NCI-H524 (cell line): ENCODE data around the gene CHRNA4.

ENCODE experiments used
- DNase-seq, 2 experiments: peaks; one replicate each; lab custom pipeline; 2025; lab: John Stamatoyannopoulos, UW

CHRNA4 gene

GRCh38 chr20:63333241-63333836 lies 27.8 kb downstream of the CHRNA4 start:
- DNase-seq: peak in 1 of 2 experiments; percentile 12

- no peak for DNase-seq
These were observed 28.5 kb downstream of the CHRNA4 start for GRCh38 chr20:63332488-63333240.

GRCh38 chr20:63331741-63332400 lies 29.3 kb downstream of the CHRNA4 start:
- DNase-seq: no peak

- DNase-seq: peak in 1 of 2 experiments; percentile 62
These were observed 30.2 kb downstream of the CHRNA4 start for GRCh38 chr20:63330940-63331339.

DNA sequence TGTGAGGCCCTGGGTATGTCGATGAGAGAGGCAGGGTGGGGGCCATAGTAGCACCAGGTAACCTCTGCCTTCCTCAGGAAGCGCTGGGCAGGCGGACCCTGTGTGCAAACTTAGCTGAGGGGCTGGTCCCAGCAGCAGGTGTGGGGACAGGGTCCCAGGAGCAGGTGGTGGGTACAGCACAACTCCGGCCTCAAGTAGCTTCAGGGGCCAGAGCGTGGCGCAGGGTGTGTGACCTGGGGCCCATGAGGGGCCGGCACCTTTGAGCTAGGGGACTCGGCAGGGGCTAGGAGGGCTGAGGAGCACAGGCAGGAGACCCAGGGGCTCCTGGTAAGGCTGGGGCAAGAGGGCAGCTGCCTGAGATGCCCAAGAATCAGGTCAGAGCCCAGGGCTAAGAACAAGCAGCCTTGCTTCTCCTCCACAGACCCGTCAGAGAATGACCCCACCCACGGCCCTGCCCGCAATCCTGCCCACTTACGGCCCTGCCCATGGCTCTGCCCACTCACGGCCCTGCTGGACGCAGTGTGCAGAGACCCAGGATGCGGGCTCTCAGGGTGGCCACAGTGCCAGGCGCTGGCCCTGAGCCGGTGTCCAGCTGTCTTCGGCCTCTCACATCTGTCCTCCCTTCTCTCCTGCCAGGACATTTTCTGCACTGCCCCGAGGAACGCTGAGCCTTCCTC lies 30.9 kb downstream of the CHRNA4 start:
- no peak for DNase-seq

DNA sequence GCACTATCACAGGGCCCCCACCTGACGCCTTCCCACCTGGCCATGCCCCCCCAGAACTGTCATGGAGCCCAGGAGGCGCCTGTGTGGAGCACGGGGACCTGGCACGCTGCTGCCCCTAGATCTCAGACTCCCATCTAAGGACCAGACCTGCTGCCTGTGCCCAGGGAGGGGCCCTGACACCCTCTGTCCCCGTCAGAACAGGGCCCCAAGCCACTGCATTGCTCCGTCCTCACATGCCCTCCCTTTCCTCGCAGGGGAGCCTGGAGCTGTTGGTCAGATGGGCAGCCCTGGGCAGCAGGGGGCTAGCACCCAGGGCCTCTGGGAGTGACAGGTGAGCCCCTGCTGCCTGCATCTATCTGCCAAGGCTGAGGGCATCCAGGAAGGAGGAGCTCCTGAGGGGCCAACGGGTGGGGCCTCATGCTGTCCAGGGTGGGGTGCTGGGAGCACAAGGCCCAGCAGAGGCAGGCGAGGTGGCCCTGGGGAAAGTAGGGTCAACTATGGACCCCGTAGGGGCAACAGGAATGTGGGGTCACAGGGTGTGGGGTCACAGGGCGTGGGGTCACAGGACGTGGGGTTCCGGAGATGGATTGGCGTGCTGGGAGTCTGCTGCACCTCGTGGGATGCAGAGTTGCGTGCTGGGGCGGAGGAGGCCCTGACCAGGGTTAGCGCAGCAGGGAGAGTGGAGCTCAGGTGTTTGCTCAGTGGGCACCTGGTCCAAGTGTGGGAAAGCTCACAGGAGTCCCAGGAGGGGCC lies 31.6 kb downstream of the CHRNA4 start:
- no peak for DNase-seq

- no peak for DNase-seq
These were observed 32.4 kb downstream of the CHRNA4 start for GRCh38 chr20:63328718-63329275.

- no peak for DNase-seq
These were observed 33.0 kb downstream of the CHRNA4 start for GRCh38 chr20:63328026-63328700.

DNA sequence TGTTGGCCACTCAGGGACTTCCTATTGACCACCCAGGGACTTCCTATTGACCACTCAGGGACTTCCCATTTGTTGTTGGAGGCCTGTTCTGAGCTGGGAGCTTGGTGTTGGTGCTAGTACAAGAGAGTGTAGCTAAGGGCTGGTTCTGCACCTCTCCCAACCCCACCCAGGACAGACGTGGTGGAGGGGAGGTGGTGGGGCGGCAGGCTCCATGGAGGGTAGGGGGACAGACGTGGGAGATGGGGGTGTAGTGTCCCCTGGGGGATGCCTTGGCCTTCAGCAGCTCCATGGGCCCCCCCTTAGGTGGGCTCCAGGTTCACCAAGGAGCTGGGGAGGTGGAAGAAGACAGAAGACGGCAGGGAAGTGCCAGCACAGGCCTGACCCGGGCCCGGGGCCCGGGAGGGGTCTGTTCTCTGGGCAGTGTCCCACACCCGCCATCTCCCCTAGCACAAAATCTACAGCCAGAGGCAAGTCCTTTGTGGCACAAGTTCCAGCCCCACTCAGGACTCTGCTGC lies 33.9 kb downstream of the CHRNA4 start:
- no peak for DNase-seq

DNA sequence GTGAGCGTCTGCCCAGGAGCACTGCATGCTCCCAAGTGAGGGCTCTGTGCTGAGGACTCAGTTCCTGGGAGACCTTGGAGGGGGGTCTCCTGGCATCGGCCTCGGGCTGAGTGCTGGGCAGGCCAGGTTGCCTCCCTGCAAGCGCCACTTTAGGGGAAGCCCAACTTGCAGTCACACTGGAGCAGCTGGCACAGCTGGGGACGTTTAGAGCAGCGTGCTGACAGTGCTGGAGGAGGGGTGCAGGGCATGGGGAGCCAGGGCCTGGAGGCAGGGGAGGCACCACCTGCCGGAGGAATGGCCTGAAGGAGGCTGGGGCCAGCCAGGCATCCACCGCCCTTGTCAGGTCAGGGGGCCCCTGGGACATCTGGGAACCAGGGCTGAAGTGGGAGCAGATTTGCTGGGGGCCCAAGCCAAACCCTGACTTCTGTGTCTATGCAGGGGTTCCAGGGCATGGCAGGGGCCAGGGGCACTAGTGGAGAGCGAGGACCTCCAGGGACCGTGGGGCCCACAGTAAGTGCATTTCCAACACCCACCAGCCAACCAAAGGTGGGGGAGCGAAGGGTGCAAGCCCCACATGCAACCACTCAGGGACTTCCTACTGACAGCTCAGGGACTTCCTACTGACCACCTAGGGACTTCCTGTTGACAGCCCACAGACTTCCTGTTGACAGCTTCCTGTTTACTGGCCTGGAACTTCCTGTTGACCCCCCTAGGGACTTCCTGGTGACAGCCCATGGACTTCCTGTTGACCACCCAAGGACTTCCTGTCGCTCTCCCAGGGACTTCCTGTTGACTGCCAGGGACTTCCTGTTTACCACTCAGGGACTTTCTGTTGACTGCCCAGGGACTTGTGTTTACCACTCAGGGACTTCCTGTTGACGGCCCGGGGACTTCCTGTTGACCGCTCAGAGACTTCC lies 34.6 kb downstream of the CHRNA4 start:
- no peak for DNase-seq

DNA sequence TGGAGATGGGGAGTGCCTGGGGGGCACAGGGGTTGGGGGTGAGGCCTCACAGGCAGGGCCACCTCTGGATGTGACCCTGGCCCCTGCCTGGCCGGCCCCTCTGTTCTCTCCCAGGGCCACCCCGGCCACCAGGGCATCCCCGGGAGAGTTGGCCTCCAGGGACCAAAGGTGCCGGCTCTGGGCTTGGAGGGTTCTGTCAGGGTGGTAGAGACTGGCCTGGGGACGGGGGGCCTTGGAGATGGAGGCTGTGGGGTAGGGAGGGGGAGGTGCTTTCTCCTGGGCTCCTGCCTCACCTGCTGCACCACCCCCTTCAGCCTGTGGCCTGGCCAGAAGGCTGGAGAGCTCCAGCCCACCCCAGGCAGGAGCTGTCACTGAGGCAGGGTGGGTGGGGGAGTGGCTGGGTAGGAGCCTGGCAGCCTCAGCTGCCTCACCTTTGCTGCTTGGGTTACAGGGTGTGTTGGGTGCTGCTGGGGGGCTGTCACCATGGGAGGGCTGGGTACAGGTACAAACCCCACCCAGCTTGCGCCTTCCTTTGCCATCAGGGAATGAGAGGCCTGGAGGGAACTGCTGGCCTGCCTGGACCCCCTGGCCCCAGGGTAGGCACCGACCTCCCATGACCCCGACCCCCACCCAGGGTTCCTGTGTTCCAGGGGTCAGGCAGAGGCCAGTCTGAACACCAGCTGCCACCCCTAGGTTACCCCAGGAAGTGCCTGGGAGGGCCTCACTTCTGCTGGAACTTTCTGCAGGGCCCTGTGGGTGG lies 35.4 kb downstream of the CHRNA4 start:
- no peak for DNase-seq

GRCh38 chr20:63325021-63325471 lies 36.1 kb downstream of the CHRNA4 start:
- DNase-seq: no peak

DNA sequence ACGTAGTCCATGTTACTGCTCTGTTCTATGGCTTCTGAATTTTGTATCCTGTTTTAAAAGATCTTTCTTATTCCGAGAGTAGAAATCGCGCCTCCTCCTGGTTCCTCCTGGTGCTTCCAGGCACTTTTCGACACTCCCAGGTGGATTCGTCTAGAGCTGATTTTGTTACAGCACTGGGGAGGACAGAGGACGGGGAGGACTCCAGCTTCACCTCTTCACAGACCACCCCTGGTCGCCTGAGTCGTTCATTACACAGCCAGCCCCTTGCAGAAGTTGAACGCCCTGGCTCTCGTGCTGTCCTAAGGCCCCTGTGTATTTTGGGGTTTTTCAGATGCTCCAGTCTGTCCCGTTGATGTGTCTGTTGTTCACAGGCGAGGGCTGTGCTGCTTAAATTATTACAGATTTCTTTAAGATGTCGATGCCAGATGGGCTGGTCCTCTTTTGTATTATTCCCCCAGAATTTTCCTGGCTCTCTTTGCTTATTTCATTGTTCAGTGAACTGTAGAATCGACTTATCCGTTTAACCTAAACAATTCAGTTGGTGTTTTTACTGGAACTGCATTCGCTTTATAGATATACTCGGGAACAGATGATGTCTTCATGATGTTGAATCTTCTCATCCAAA lies 37.7 kb downstream of the CHRNA4 start:
- DNase-seq: no peak

- DNase-seq: no peak
These were observed 38.2 kb downstream of the CHRNA4 start for GRCh38 chr20:63322933-63323273.

DNA sequence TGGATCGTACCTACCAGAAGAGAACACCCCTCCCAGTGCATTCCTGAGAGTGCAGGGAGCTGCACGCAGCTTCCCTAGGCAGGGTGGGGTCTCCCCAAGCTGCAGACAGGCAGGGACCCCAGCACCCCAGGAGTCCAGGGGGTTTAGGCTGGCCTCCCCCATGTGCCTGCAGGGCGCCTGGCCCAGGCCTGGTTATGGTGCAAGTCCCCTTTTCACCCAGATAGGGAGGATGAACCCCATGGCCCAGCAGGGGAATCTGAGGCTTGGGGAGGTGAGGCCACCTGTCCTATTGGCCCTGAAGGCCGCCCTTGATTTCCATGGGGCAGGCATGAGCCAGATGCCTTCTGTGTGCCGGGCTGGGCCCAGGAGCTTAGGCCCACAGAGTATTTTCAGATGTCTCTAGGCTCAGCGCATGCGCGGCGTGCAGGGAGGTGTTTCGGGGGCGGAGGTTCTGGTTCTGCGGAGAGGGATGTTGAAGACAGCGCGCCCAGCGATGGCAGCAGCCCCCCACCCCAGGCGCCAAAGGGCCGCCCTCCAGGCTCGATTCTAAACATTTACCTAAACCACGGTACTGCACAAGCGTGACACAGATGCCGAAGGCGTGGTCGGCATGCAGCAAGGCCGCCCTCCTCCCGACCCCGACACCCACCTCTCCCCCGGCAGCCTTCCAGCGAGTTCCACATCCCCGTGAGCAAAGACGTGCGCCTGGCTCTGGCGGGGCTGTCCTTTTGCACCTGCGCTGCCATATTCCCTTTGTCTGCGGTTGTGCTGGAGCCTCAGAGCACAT lies 38.8 kb downstream of the CHRNA4 start:
- DNase-seq: no peak

DNA sequence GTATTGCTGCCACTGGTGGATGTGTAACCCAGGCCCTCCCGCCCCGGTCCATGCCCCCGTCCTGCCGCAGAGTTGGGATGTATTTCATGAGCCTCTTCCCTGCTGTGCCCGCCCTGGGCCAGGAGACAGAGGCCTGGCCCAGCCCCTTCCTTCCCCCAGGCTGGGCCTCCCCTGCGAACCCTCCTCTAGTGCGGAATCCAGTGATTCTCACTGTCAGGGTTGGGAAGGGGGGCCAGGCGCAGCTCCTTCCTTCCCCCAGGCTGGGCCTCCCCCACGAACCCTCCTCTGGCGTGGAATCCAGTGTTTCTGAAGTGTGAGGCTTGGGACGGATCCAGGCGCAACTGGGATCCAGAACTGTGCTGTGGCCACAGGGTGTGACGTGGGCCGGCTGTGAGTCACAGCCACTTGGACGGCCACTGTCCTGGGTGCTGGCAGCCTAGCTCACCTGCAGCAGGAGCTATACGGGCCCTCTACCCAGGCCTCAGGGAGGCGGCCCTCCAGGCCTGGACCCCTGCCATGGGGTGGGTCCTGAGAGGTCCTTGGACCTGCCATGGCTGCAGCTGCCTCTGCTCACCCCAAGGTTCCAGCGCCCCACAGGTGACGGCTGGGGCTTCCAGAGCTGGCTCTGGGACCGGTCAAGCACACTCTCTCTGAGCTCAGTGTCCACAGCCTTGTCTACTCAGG lies 39.9 kb downstream of the CHRNA4 start:
- no peak for DNase-seq

- no peak for DNase-seq
These were observed 40.5 kb downstream of the CHRNA4 start for GRCh38 chr20:63320616-63321147.
